NCI-H460 (cell line): ENCODE data around the gene TIAL1. TPM values are rescaled to one million over a fixed set of nuclear protein-coding genes. Genes with fewer than 3 reads are reported as not detected.
"Not testable (repeated sequence)": the region's sequence is repeated elsewhere in the genome, so short reads cannot be mapped to it uniquely, and the experiment has no call there.

Source experiments
- DNase-seq: peaks from one replicate; pipeline ENCODE4 v3.0.0-alpha.2; 2016; ENCODE audit warnings: low read depth; ENCODE audit errors: extremely low read depth
- total RNA-seq: library from RNA; depleted of rRNA; stranded (reverse); fragments of >200 nt; shearing (Covaris generic); gene quantifications from 2 replicates; pipeline ENCODE4 v1.2.3, GENCODE V29; 2014

The TIAL1 gene
- total RNA-seq, 1 experiment from 2014 or later = 81.3 TPM

- DNase-seq = no peak
Observed at GRCh38 chr10:119614686-119615085, 17.9 kb upstream of the TIAL1 start.

GRCh38 chr10:119613741-119614140, 17.0 kb upstream of the TIAL1 start:
- no peak for DNase-seq

- no peak for DNase-seq
Observed at GRCh38 chr10:119611433-119611832, 14.7 kb upstream of the TIAL1 start.

- no peak for DNase-seq
Observed at GRCh38 chr10:119609516-119609915, 12.8 kb upstream of the TIAL1 start.

- DNase-seq = peak; percentile 42
Observed at GRCh38 chr10:119608316-119609155, 11.8 kb upstream of the TIAL1 start.

GRCh38 chr10:119604468-119604867, 7.7 kb upstream of the TIAL1 start:
- no peak for DNase-seq

- no peak for DNase-seq
Observed at GRCh38 chr10:119602241-119603095, 5.7 kb upstream of the TIAL1 start.

- no peak for DNase-seq
Observed at GRCh38 chr10:119598397-119598796, 1.6 kb upstream of the TIAL1 start.

GRCh38 chr10:119597405-119598186, 832 bp upstream of the TIAL1 start:
- no peak for DNase-seq

- no peak for DNase-seq
Observed at GRCh38 chr10:119595676-119596515, 868 bp downstream of the TIAL1 start.

- no peak for DNase-seq
Observed at GRCh38 chr10:119595134-119595675, 1.6 kb downstream of the TIAL1 start.

- no peak for DNase-seq
Observed at GRCh38 chr10:119588071-119588470, 8.7 kb downstream of the TIAL1 start.

- no peak for DNase-seq
Observed at GRCh38 chr10:119578355-119578754, 18.4 kb downstream of the TIAL1 start.

- DNase-seq = no peak
Observed at GRCh38 chr10:119575991-119576390, 20.8 kb downstream of the TIAL1 start.

GRCh38 chr10:119575506-119575905, 21.3 kb downstream of the TIAL1 start:
- no peak for DNase-seq

- DNase-seq = no peak
Observed at GRCh38 chr10:119567978-119568377, 28.8 kb downstream of the TIAL1 start.

GRCh38 chr10:119562097-119562496, 34.7 kb downstream of the TIAL1 start:
- DNase-seq = no peak

- DNase-seq = not testable (repeated sequence)
Observed at GRCh38 chr10:119559511-119559910, 37.3 kb downstream of the TIAL1 start.

- not testable (repeated sequence) for DNase-seq
Observed at GRCh38 chr10:119556081-119556480, 40.7 kb downstream of the TIAL1 start.
